HG03280 (cell line): ENCODE data around the gene GTF3C5.

Source experiments
- ATAC-seq: cut with Tn5 transposase; IDR thresholded peaks from one replicate; pipeline ENCODE4 v1.9.1; 2021; ENCODE audit warnings: mild to moderate bottlenecking, moderate library complexity; ENCODE audit not compliant: unreplicated experiment

Gene GTF3C5

DNA sequence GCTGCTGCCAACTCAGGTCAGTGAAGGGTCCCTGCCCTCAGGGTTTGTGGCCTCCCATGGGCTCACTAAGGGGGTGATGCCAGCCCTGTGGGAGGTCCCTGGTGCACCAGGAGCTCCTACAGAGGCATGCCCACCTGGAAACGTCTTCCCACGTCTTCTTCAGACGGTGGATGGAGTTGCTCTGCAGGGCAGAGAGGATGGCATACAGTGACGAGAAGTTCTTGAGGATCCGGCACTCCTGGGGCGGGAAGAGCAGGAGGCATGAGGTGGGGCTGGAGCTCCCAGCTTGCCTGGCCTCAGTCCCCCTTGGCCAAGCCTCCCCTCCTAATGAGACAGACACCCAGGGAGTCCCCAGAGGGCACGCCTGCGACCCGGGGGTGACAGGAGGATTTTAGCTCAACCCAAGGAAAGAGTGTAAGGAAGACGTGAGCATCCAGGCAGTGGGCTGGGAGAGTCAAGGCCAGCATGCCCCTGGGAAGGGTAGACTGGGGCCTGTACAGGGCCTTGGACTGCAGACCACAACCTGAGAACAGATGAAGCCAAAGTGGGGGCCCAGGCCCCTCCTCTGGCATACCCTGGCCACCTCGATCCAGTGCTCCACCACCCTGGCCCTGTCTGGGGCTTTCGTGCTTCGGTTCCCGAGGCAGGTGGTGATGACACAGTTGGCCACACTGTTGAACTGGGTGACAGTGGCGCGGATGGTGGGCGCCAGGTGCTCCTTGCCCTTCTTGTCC is 75.9 kb downstream of the GTF3C5 start:
- no peak for ATAC-seq

DNA sequence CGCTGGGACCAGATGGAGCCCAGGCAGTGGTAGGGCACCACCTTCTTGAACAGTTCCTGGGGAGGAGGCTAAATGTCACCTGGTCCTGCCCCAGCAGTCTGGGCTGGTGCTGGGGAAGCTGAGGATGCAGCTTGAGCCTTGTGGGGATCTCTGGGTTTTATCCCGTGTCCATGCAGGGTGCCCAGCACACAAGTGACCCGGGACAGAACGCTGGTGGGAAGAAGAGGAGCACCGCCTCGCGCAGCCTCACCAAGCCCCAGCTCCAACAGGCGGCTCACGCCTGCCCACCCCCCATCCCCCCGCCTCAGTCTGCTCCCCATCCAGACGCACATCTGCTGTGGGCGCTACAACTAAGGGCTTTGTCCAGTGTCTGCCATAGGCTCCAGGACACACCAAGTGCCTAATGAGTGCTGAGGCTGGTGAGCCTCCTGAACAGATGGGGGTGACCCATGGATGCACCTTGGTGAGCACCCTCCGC is 76.5 kb downstream of the GTF3C5 start:
- no peak for ATAC-seq
